ENCODE data around the gene TMEM167B. TPM values are rescaled to one million over a fixed set of nuclear protein-coding genes. Genes with fewer than 3 reads are reported as not detected.

The TMEM167B gene
- total RNA-seq, 4 donors from 2014 or later: 2.2 to 23.0 (median 18.8) TPM

- Histone ChIP-seq H3K4me3 (peak overlapping the region in 1 of 4 donors; percentile 40), H3K9me3 (no peaks in the 10 kb centered on the region), H3K4me1 (peaks cover 8 to 33% (median 20%) of the 10 kb centered on the region in 4 donors), H3K27me3 (peaks cover 23% of the 10 kb centered on the region), H3K27ac (peak overlapping the region; percentile 36 to 73 (median 50)), H3K36me3 (no peaks in the 10 kb centered on the region)
- TF ChIP-seq POLR2AphosphoS5 (IDR thresholded peaks at IDR 0.05): no peak
- TF ChIP-seq CTCF (IDR thresholded peaks at IDR 0.05): no peak
- TF ChIP-seq POLR2A (IDR thresholded peaks at IDR 0.05): no peak
- TF ChIP-seq EP300 (IDR thresholded peaks at IDR 0.05; ENCODE audit: low read depth): no peak
- in situ Hi-C loops (cut with MboI; ENCODE audit: low pct_ligation_motif_present in 1 of 4, low pct_unique_long_range_greater_than_20kb in 1 of 4, low sequenced_read_pairs in 3 of 4): no loop called here
- WGBS, 2 donors (ENCODE audit: low coverage in 1 of 2): 36 to 50% methylated on average over 1 of the region's 1 CpG
- no peak for DNase-seq
- intact Hi-C loops (cut with DNase I; ENCODE audit: low total_unique reads): loop anchor here (10.0 kb wide), 1 partner anchor 151 kb away; the partner anchor contains the start of gene CLCC1
Measured at GRCh38 chr1:109116286-109116685, 25.7 kb downstream of the TMEM167B start.

DNA sequence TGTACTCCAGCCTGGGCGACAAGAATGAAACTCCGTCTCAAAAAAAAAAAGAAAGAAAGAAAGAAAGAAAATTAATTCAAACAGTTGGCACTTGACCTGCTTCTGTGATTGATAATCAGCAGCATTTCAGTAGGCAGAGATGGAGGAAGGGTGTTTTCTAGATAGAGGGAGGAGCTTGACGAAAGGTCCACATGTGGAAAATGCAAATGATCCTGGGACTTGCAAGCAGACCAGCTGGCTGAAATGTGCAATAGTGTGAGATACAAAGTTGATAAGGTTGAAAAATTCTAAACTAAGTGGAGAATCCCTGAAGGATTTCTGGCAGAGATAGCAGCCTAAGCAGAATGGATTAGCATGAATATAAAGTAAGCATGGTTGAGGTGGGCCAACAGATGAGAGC, 27.5 kb downstream of the TMEM167B start:
- no peak overlapping the region for H3K27ac ChIP-seq
- H3K4me1 ChIP-seq: peaks cover 6 to 21% (median 10%) of the 10 kb centered on the region in 4 donors
- H3K4me3 ChIP-seq: no peak overlapping the region
- H3K27me3 ChIP-seq: peaks cover 23% of the 10 kb centered on the region
- TF ChIP-seq EP300 (IDR thresholded peaks at IDR 0.05; ENCODE audit: low read depth): no peak
- no peak for TF ChIP-seq CTCF (IDR thresholded peaks at IDR 0.05)
- TF ChIP-seq POLR2A (IDR thresholded peaks at IDR 0.05): no peak
- no peak for TF ChIP-seq POLR2AphosphoS5 (IDR thresholded peaks at IDR 0.05)
- no peak for DNase-seq
- WGBS, 2 donors (ENCODE audit: low coverage in 1 of 2): 76 to 82% methylated on average over 3 of the region's 3 CpGs
- H3K36me3 ChIP-seq: no peaks in the 10 kb centered on the region
- in situ Hi-C loops (cut with MboI; ENCODE audit: low pct_ligation_motif_present in 1 of 4, low pct_unique_long_range_greater_than_20kb in 1 of 4, low sequenced_read_pairs in 3 of 4) (no loop called here), intact Hi-C loops (cut with DNase I; ENCODE audit: low total_unique reads) (loop anchor here (10.0 kb wide), 1 partner anchor 153 kb away; the partner anchor contains the start of gene CLCC1)
- no peaks in the 10 kb centered on the region for H3K9me3 ChIP-seq

DNA sequence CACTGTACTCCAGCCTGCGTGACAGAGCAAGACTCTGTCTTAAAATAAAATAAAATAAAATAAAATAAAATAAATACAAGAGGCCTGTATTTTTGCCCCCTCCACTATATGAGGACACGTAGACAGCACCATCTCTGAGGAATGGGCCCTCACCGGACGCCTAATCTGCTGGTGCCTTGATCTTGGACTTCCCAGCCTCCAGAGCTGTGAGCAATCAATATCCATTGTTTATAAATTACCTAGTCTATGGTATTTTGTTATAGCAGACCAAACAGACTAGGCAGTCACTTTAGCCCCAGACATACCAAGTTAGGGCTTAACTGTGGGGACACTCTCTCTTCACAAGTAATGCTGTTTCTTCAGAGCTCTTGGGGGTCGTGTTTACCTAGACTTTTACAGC, 29.8 kb downstream of the TMEM167B start:
- DNase-seq: no peak
- peaks cover 0 to 5% (median 1%) of the 10 kb centered on the region in 4 donors for H3K4me1 ChIP-seq
- in situ Hi-C loops (cut with MboI; ENCODE audit: low pct_ligation_motif_present in 1 of 4, low pct_unique_long_range_greater_than_20kb in 1 of 4, low sequenced_read_pairs in 3 of 4) (no loop called here), intact Hi-C loops (cut with DNase I; ENCODE audit: low total_unique reads) (no loop called here)
- TF ChIP-seq EP300 (IDR thresholded peaks at IDR 0.05; ENCODE audit: low read depth): no peak
- no peak for TF ChIP-seq POLR2AphosphoS5 (IDR thresholded peaks at IDR 0.05)
- TF ChIP-seq POLR2A (IDR thresholded peaks at IDR 0.05): no peak
- TF ChIP-seq CTCF (IDR thresholded peaks at IDR 0.05): no peak
- H3K36me3 ChIP-seq: no peaks in the 10 kb centered on the region
- peaks cover 4% of the 10 kb centered on the region for H3K27me3 ChIP-seq
- 90 to 94% methylated on average over 5 of the region's 5 CpGs for WGBS, 2 donors (ENCODE audit: low coverage in 1 of 2)
- H3K9me3 ChIP-seq: no peaks in the 10 kb centered on the region
- H3K4me3 ChIP-seq: no peak overlapping the region
- H3K27ac ChIP-seq: no peak overlapping the region

GRCh38 chr1:109131059-109131458, 40.5 kb downstream of the TMEM167B start:
- Histone ChIP-seq H3K27me3 (no peaks in the 10 kb centered on the region), H3K27ac (no peak overlapping the region), H3K4me1 (peaks cover 3 to 26% (median 19%) of the 10 kb centered on the region in 4 donors), H3K4me3 (no peak overlapping the region), H3K9me3 (no peaks in the 10 kb centered on the region), H3K36me3 (no peaks in the 10 kb centered on the region)
- TF ChIP-seq POLR2AphosphoS5 (IDR thresholded peaks at IDR 0.05) (no peak), POLR2A (IDR thresholded peaks at IDR 0.05) (no peak), CTCF (IDR thresholded peaks at IDR 0.05) (no peak), EP300 (IDR thresholded peaks at IDR 0.05; ENCODE audit: low read depth) (no peak)
- in situ Hi-C loops (cut with MboI; ENCODE audit: low pct_ligation_motif_present in 1 of 4, low pct_unique_long_range_greater_than_20kb in 1 of 4, low sequenced_read_pairs in 3 of 4): no loop called here
- 90 to 100% methylated on average over 2 of the region's 2 CpGs for WGBS, 2 donors (ENCODE audit: low coverage in 1 of 2)
- DNase-seq: no peak
- intact Hi-C loops (cut with DNase I; ENCODE audit: low total_unique reads): no loop called here
